MCF 10A (cell line): ENCODE data around the gene TMED9. TPM values are rescaled to one million over a fixed set of nuclear protein-coding genes. Genes with fewer than 3 reads are reported as not detected.
"Not testable (repeated sequence)": the region's sequence is repeated elsewhere in the genome, so short reads cannot be mapped to it uniquely, and the experiment has no call there.

Source experiments
- BruUV-seq: library from RNA; stranded (reverse); fragments of 400-500 nt; replicated peaks from 2 replicates; lab custom pipeline; 2021; lab: Mats Ljungman, UMichigan
- CTCF ChIA-PET: fragments of 300-600 bp; sonication (Branson Sonifier 250); formaldehyde crosslinking; extraction: SDS; loops from one replicate; lab custom pipeline; 2021; ENCODE audit warnings: antibody characterized with exemption, inconsistent platforms; lab: Yijun Ruan, JAX
- POLR2A ChIA-PET: fragments of 300-600, 350-650 bp; sonication (Branson Sonifier 250); formaldehyde crosslinking; extraction: SDS; loops from one replicate; lab custom pipeline; 2020; ENCODE audit warnings: antibody characterized with exemption, inconsistent platforms; lab: Yijun Ruan, JAX
- DNase-seq: peaks from one replicate; pipeline ENCODE4 v3.0.0-alpha.2; 2018; ENCODE audit not compliant: unreplicated experiment
- H3K27ac Mint-ChIP-seq: one replicate; pipeline ENCODE4 v1.8.0; 2022; ENCODE audit warnings: mild to moderate bottlenecking, low read depth, mixed read lengths; ENCODE audit not compliant: unreplicated experiment
- H3K27me3 Mint-ChIP-seq: one replicate; pipeline ENCODE4 v1.8.0; 2022; ENCODE audit warnings: mixed read lengths; ENCODE audit not compliant: insufficient read depth, unreplicated experiment
- H3K36me3 Mint-ChIP-seq: one replicate; pipeline ENCODE4 v1.8.0; 2022; ENCODE audit warnings: mild to moderate bottlenecking, moderate library complexity, mixed read lengths; ENCODE audit not compliant: insufficient read depth, unreplicated experiment
- H3K4me1 Mint-ChIP-seq: one replicate; pipeline ENCODE4 v1.8.0; 2022; ENCODE audit warnings: mixed read lengths; ENCODE audit not compliant: insufficient read depth, unreplicated experiment
- H3K4me3 Mint-ChIP-seq: one replicate; pipeline ENCODE4 v1.8.0; 2022; ENCODE audit warnings: mild to moderate bottlenecking, moderate library complexity, mixed read lengths; ENCODE audit not compliant: unreplicated experiment
- H3K9me3 Mint-ChIP-seq: one replicate; pipeline ENCODE4 v1.8.0; 2022; ENCODE audit warnings: mixed read lengths; ENCODE audit not compliant: unreplicated experiment
- CTCF ChIP-seq: fragments of 200-600 bp; IDR thresholded peaks from one replicate; pipeline ENCODE4 v1.8.0; 2022; ENCODE audit warnings: antibody characterized with exemption, mild to moderate bottlenecking; ENCODE audit not compliant: unreplicated experiment
- intact Hi-C: fragments of 100-400 bp; cut with micrococcal nuclease; formaldehyde crosslinking; loops from 2 replicates; pipeline ENCODE4 v1.14.1; 2022
- total RNA-seq: library from RNA; stranded (reverse); gene quantifications from 2 replicates; pipeline ENCODE4 v1.2.3, GENCODE V29; 2022

The TMED9 gene
- total RNA-seq, 1 experiment from 2014 or later: 301 TPM

- Mint-ChIP-seq H3K27me3 (no peaks in the 10 kb centered on the region), H3K27ac (no peak overlapping the region), H3K4me3 (no peak overlapping the region), H3K4me1 (no peaks in the 10 kb centered on the region), H3K36me3 (peaks cover 29% of the 10 kb centered on the region), H3K9me3 (peaks cover 7% of the 10 kb centered on the region)
- BruUV-seq: no TSS peak
- no peak for DNase-seq
- intact Hi-C loops: loop anchor here (5.0 kb wide), 1 partner anchor 552 kb away; no protein-coding TSS in a partner anchor
- CTCF ChIA-PET: interaction anchor here (2.7 kb wide), 1 partner anchor 13 kb away, joined by 22 read pairs; no protein-coding TSS in a partner anchor
- no peak for TF ChIP-seq CTCF
- POLR2A ChIA-PET: no interaction called here
Observed at GRCh38 chr5:177620560-177620959, 28.6 kb downstream of the TMED9 start.

GRCh38 chr5:177624172-177624571 lies 32.2 kb downstream of the TMED9 start:
- H3K4me1 Mint-ChIP-seq, H3K27ac Mint-ChIP-seq, H3K4me3 Mint-ChIP-seq, CTCF ChIA-PET, POLR2A ChIA-PET, BruUV-seq, H3K9me3 Mint-ChIP-seq, DNase-seq, H3K36me3 Mint-ChIP-seq, H3K27me3 Mint-ChIP-seq: not testable (repeated sequence)
- intact Hi-C loops: loop anchor here (5.0 kb wide), 1 partner anchor 548 kb away; no protein-coding TSS in a partner anchor

GRCh38 chr5:177630186-177630585 lies 38.2 kb downstream of the TMED9 start:
- H3K9me3 Mint-ChIP-seq, BruUV-seq, H3K4me1 Mint-ChIP-seq, H3K4me3 Mint-ChIP-seq, DNase-seq, H3K27ac Mint-ChIP-seq, CTCF ChIA-PET, intact Hi-C loops, H3K36me3 Mint-ChIP-seq, POLR2A ChIA-PET, H3K27me3 Mint-ChIP-seq: not testable (repeated sequence)

- CTCF ChIA-PET, POLR2A ChIA-PET, BruUV-seq: not testable (repeated sequence)
Observed at GRCh38 chr5:177634912-177635311, 42.9 kb downstream of the TMED9 start.

GRCh38 chr5:177645462-177645861 lies 53.5 kb downstream of the TMED9 start:
- H3K4me1 Mint-ChIP-seq: not testable (repeated sequence)

More at GRCh38 chr5:177634912-177635311, 42.9 kb downstream of the TMED9 start:
- DNase-seq, H3K4me3 Mint-ChIP-seq, H3K36me3 Mint-ChIP-seq, H3K27ac Mint-ChIP-seq, intact Hi-C loops, H3K27me3 Mint-ChIP-seq, H3K4me1 Mint-ChIP-seq: not testable (repeated sequence)
- peaks cover 22% of the 10 kb centered on the region for H3K9me3 Mint-ChIP-seq

More at GRCh38 chr5:177645462-177645861, 53.5 kb downstream of the TMED9 start:
- H3K27me3 Mint-ChIP-seq, H3K4me3 Mint-ChIP-seq, CTCF ChIA-PET, BruUV-seq, DNase-seq, H3K36me3 Mint-ChIP-seq, POLR2A ChIA-PET, intact Hi-C loops, H3K9me3 Mint-ChIP-seq, H3K27ac Mint-ChIP-seq: not testable (repeated sequence)

Other genes starting within 250 kb of the TMED9 start
- 221 and 279 TPM in 2 replicates for gene LMAN2, start 240.5 kb upstream of the TMED9 start, total RNA-seq
- 7.8 and 12.6 TPM in 2 replicates for gene RGS14, start 234.3 kb upstream of the TMED9 start, total RNA-seq
- not detected in 2 replicates for gene SLC34A1, start 207.8 kb upstream of the TMED9 start, total RNA-seq
- not detected in 2 replicates for gene PFN3, start 191.5 kb upstream of the TMED9 start, total RNA-seq
- 13.6 and 16.5 TPM in 2 replicates for gene F12, start 182.6 kb upstream of the TMED9 start, total RNA-seq
- gene GRK6, start 165.5 kb upstream of the TMED9 start, total RNA-seq: 45.2 and 52.0 TPM in 2 replicates
- gene PRR7, start 145.4 kb upstream of the TMED9 start, total RNA-seq: 15.0 and 23.2 TPM in 2 replicates
- 149 and 165 TPM in 2 replicates for gene DBN1, start 118.6 kb upstream of the TMED9 start, total RNA-seq
- gene PDLIM7, start 94.6 kb upstream of the TMED9 start, total RNA-seq: 164 and 257 TPM in 2 replicates
- 5.4 and 6.0 TPM in 2 replicates for gene DOK3, start 82.4 kb upstream of the TMED9 start, total RNA-seq
- 125 and 135 TPM in 2 replicates for gene DDX41, start 75.2 kb upstream of the TMED9 start, total RNA-seq
- gene FAM193B, start 37.6 kb upstream of the TMED9 start, total RNA-seq: 73.5 and 80.4 TPM in 2 replicates
- gene B4GALT7, start 7.9 kb downstream of the TMED9 start, total RNA-seq: 37.9 and 38.8 TPM in 2 replicates
- gene FAM153A, start 190.7 kb downstream of the TMED9 start, total RNA-seq: not detected in 2 replicates